Middle frontal gyrus (tissue), 1 donor: ENCODE results near the gene PACSIN2.

Experiments used
- DNase-seq: peaks from one replicate; pipeline ENCODE4 v3.0.0-alpha.2; 2015; ENCODE audit warnings: low spot score; ENCODE audit errors: extremely low spot score

PACSIN2 gene

GRCh38 chr22:42865536-42865935 lies 149.4 kb downstream of the PACSIN2 start:
- no peak for DNase-seq

GRCh38 chr22:42863349-42863961 lies 151.5 kb downstream of the PACSIN2 start:
- DNase-seq = no peak

- DNase-seq = no peak
Observed at GRCh38 chr22:42862045-42862734, 152.8 kb downstream of the PACSIN2 start.

- no peak for DNase-seq
Observed at GRCh38 chr22:42860968-42861367, 154.0 kb downstream of the PACSIN2 start.

DNA sequence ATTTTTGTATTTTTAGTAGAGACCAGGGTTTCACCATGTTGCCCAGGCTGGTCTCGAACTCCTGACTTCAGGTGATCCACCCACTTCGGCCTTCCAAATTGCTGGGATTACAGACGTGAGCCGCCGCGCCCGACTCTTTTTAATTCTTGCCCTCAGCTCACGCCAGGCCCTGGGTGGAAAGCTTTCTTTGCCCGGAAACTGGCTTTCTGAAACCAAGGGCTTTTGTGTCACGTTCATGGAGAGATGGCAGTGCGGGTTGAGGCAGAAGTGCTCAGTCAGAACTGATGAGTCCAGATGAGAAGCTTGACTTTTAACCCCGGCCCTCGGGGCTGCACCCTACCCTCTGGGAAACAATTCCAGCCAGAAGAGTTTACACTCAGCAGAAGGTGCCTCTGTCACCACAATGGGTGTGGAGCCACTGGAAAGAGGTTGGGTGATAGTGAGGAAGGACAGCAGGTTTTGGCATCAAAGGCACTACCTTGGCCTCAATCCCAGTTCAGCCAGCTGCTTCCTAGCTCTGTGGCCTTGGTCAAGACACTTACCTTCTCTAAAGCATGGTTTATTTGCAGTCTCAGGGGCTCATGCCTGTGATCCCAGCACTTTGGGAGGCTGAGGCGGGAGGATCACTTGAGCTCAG lies 157.0 kb downstream of the PACSIN2 start:
- no peak for DNase-seq

DNA sequence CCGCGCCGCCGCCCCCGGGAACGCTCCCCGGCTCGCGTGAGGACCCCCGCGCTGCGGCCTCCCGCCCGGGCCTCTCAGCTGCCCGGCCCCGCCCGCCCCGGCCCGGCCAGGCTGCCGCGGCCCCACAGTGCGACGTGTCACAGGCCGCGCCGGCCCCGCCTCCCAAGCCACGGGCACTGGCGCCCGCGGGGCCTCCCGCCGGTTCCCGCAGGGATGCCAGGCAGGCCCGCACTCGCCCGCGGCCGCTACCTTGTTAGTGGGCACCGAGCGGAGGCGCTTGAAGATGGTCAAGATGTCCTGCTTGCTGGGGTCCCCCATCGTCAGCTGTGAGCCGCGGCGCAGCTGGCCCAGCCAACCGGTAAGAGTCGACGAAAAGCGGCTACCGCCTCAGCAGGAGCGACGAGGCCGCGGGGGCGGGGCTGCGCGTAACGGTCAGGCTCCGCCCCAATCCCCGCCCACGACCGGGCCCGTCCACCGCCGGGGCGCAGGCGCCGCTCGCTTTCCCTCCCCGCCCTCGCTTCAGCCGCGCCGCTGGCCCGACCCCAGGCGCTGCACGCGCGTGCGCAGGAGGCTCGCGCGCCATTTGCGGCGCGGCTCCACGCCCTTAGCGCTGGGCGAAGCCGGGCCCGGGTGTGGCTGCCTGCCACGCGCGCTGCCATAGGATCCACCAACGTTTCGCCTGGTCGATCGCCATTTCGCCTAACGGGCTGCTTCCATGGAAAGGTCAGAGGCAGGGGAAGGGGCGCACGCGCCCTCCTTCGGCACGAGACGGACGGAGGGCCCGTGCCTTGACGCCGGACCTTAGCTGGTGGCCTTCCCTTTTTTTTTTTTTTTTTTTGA lies 157.9 kb downstream of the PACSIN2 start, which contains the start of gene ARFGAP3:
ARFGAP3 (minus strand) TSS at position 409 of the 840 bp plus-strand sequence; CDS start at position 318, 91 bp downstream.
- peak; percentile 91 for DNase-seq

DNA sequence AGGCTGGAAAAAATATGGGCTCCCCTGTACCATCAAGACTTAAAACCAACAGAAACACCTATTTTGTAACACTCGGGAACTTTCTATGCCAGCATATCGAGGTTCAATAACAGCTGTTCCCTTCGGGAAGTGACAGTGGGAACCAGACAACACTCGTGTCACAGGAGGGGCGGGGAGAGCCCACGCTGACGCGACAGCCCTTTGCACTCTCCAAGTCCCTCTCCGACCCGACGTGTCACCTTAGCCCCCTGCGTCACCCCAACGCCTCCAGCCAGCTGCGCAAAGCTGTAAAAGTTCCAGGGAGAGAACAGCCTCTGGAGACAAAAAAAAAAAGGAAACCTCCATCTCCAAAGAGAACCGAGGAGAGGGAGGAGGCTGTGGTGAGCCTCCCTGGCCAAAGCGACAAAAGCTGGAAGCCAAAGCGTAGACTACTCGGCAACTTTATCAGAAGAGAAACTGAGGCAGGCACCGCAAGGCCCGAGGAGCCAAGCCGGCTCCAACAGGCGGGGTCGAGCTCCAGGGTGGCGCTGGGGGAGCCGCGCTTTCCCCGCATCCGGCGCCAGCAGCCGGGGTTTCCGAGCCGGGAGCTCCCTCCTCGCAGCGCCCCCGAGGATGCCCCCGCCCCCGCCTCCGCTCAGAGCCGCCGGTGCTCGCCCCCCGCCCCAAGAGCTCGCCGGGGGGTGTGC lies 158.6 kb downstream of the PACSIN2 start:
- DNase-seq = no peak

GRCh38 chr22:42855721-42856120 lies 159.2 kb downstream of the PACSIN2 start:
- no peak for DNase-seq

DNA sequence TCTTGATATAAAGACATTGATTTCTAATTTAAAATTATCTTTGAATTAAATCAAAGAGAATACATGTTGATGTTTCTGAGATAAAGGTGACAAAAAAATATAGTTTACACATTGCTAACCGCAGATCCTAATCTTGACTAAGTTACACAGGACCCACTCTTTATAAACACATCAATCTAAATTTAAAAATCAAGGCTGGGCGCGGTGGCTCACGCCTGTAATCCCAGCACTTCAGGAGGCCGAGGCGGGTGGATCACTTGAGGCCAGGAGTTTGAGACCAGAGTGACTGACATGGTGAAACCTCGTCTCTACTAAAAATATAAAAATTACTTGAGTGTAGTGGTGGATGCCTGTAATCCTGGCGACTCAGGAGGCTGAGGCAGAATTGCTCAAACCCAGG lies 159.7 kb downstream of the PACSIN2 start:
- DNase-seq = no peak

GRCh38 chr22:42848941-42849550 lies 165.9 kb downstream of the PACSIN2 start:
- no peak for DNase-seq

DNA sequence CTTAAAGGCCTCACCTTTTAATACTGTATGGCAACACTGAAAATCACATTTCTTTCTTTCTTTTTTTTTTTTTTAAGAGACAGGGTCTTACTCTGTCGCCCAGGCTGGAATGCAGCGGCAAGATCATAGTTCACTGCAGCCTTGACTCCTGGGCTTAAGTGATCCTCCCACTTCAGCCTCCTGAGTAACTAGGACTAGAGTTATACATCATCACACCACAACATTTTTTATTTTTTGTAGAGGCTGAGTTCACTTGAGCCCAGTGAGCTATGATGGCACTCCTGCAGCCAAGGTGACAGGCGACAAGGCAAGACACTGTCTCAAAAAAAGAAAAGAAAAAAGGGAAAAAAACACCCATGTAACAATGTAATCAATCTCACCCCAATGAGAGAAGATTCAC lies 167.8 kb downstream of the PACSIN2 start:
- no peak for DNase-seq

DNA sequence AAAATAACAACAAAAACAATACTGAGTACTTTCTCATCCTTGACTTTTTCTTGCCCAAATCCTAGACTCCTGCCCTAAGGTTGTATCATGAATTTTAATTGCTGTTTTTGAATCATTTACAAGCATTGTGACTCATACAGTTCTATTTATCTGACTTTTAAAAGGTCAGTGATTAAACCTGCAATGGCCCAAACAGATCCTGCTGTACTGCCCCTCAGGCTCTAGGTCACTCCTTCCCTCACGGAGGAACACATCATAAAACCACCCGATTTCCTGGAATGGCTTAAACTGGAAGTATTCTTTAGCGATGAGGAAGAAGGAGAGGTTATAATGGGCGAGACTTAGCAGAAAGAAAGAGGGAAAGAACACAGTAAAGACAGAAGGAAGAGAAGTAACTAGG lies 170.2 kb downstream of the PACSIN2 start:
- DNase-seq = no peak

- no peak for DNase-seq
Observed at GRCh38 chr22:42842658-42843370, 172.1 kb downstream of the PACSIN2 start.

DNA sequence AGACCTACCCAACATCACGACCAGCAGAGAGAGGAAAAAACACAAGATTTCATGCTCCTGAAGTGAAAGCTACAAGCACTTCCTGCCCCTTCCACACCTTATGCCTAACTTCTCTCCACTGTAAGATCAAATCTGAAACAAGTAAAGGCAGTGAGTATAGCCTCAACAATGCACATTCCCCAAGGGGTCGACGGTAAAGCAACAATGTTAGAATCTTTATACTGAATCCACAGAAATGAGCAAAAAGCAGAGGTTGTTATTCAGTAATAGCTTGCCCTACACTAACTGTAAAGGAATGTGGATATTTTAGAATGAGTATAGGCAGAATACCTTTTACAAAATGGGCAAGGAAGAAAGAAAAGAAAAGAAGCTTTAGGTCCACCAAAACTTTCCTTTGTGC lies 173.5 kb downstream of the PACSIN2 start:
- DNase-seq = no peak

- no peak for DNase-seq
Observed at GRCh38 chr22:42837556-42837955, 177.4 kb downstream of the PACSIN2 start.

DNA sequence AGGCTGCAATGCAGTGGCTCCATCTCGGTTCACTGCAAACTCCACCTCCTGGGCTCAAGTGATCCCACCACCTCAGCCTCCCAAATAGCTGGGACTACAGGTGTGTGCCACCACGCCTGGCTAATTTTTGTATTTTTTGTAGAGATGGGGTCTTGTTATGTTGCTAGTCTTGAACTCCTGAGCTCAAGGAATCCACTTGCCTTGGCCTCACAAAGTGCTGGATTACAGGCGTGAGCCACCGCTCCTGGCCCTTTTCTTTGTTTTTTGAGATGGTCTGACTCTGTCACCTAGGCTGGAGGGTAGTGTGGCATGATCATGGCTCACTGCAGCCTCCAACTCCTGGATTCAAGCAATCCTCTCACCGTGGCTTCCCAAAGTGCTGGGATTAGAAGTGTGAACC lies 178.9 kb downstream of the PACSIN2 start:
- DNase-seq = no peak

DNA sequence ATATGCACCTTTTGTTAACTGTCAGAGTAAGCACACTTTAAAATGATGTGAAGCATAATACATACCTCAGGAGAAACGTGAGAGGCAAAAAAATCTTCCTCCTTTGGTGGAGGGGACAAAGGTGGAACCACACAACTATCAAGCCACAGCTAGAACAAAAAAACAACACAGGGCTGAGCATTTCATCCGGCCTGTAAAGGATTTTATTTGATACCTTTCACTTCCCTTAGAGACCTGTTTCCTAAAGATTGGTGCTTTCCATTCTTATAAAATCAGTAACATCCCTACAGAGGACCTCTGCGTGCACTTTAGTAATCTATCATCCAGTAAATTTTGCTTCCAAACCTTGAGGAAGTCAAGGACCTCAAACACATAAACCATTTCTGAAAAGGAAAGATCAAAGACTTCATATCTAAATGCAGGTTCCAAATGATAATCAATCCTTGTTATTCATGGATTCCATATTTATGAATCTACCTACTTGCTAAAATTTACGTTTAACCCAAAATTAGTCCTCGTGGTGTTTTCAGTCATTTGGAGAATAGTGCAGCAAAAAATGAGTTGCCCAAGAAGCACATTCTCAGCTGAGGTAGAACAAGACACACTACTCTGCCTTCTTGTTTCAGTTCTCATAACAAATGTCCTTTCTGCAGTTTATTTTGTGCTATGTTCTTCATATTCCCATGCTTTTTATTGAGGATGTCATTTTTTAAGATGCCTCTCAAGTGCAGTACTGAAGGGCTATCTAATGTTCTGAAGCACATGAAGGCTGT lies 180.6 kb downstream of the PACSIN2 start:
- no peak for DNase-seq

- DNase-seq = no peak
Observed at GRCh38 chr22:42833104-42833503, 181.8 kb downstream of the PACSIN2 start.

GRCh38 chr22:42831712-42832111 lies 183.2 kb downstream of the PACSIN2 start:
- no peak for DNase-seq
